NT2/D1 (cell line): ENCODE results near the gene IGF1R.

Experiments used
- SUZ12 ChIP-seq: IDR thresholded peaks from 2 replicates; pipeline ENCODE4 v1.6.1; 2011; ENCODE audit not compliant: insufficient read length, insufficient read depth; ENCODE audit errors: extremely low read depth
- YY1 ChIP-seq: IDR thresholded peaks from 2 replicates; pipeline ENCODE4 v1.6.1; 2011; ENCODE audit not compliant: insufficient read length, insufficient read depth
- ZNF274 ChIP-seq: IDR thresholded peaks from 2 replicates; pipeline ENCODE4 v1.6.1; 2011; ENCODE audit warnings: mild to moderate bottlenecking, low read depth, low read length

DNA sequence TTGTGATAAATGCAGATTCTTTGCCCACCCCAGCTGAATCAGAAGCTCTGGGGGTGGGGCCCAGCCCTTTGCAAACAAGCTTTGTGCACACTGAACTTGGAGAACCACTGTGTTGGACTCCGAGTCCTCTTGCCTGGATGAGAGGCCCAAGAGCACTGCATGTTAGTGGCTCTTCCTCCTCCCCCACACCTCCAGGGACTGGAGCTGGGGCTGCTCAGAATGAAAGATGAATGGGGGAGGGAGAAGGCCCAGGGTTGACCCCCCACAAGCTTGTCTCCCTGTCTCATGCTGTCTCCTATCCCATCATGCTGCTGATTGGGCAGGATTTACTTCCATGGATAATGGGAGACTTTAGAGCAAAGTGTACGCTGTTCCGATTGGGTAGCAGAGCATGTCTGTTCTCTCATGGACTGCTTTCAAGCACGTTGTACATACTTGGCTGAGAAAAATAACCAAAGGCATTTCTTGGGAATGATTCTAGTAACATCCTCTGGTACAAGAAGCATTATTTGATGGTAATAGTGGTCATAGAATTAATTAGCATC is 259.7 kb downstream of the IGF1R start:
- no peak for TF ChIP-seq YY1
- TF ChIP-seq ZNF274 = no peak
- no peak for TF ChIP-seq SUZ12
